ENCODE data around the gene CAMK1D. TPM values are rescaled to one million over a fixed set of nuclear protein-coding genes. Genes with fewer than 3 reads are reported as not detected.
"Not testable (repeated sequence)": the region's sequence is repeated elsewhere in the genome, so short reads cannot be mapped to it uniquely, and the experiment has no call there.

CAMK1D gene
- total RNA-seq, 1 donor = 11.2 TPM

DNA sequence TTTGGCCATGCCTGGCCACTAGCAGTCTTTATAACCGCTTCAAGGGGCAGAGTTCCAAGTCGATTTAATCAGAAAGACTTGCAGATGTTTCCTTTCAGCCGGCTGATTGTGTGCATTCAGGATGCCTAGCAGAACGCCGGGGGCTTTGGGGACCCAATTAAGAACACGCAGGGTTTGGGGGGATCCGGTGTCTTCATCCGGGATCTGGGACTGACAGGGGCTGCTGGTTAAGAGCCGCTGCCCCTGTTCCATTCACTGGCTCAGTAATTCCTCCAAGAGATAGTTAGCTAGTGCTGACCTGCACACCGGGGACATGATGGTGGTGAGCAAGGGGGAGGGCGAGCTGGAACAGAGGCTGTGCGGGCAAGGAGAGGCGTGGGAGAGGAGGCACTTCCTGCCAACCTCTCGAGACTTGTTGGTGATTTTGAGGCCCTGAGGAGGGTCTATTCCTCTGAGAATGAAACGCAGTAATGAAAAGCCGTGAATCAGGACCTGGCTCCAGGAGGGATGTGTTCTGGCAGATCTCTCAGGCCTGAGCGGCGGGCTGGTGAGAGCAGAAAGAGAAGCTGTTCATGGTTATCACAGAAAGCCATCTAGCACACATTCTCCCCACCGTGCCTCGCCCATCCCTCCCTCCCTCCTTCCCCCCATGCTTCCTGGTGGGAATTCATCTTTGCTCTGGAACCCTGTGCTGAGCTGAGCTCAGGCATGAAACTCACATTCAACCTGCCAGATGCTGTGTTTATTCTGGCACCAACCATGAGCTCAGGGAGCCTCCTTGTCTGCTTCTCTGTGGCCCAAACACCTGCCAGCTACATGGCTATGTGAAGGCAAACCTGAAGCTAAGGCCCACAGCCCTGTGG, 500.2 kb downstream of the CAMK1D start:
- Histone ChIP-seq H4K20me1 (ENCODE audit: insufficient read depth, low read length) (no peaks in the 10 kb centered on the region), H3K36me3 (ENCODE audit: insufficient read depth, low read length) (no peaks in the 10 kb centered on the region), H3K79me2 (ENCODE audit: insufficient read depth, low read length) (no peaks in the 10 kb centered on the region), H2AFZ (ENCODE audit: low read length) (no peak overlapping the region), H3K27me3 (ENCODE audit: insufficient read depth, low read length) (peaks cover 13% of the 10 kb centered on the region), H3K27ac (ENCODE audit: low read depth, low read length) (no peak overlapping the region), H3K4me3 (ENCODE audit: insufficient read depth, low read length) (no peak overlapping the region), H3K4me2 (ENCODE audit: insufficient read depth, low read length) (no peak overlapping the region), H3K9me3 (ENCODE audit: low read depth, low read length) (no peaks in the 10 kb centered on the region), H3K4me1 (ENCODE audit: insufficient read depth, low read length) (peaks cover 11% of the 10 kb centered on the region)
- TF ChIP-seq, protein P1, sequence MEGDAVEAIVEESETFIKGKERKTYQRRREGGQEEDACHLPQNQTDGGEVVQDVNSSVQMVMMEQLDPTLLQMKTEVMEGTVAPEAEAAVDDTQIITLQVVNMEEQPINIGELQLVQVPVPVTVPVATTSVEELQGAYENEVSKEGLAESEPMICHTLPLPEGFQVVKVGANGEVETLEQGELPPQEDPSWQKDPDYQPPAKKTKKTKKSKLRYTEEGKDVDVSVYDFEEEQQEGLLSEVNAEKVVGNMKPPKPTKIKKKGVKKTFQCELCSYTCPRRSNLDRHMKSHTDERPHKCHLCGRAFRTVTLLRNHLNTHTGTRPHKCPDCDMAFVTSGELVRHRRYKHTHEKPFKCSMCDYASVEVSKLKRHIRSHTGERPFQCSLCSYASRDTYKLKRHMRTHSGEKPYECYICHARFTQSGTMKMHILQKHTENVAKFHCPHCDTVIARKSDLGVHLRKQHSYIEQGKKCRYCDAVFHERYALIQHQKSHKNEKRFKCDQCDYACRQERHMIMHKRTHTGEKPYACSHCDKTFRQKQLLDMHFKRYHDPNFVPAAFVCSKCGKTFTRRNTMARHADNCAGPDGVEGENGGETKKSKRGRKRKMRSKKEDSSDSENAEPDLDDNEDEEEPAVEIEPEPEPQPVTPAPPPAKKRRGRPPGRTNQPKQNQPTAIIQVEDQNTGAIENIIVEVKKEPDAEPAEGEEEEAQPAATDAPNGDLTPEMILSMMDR (IDR thresholded peaks at IDR 0.05; ENCODE audit: extremely low read depth, low read depth, low read length) = no peak
- peak; percentile 51 for DNase-seq (ENCODE audit: insufficient read length, low spot score, missing footprints)

- Histone ChIP-seq H4K20me1 (ENCODE audit: insufficient read depth, low read length) (no peaks in the 10 kb centered on the region), H3K36me3 (ENCODE audit: insufficient read depth, low read length) (no peaks in the 10 kb centered on the region), H3K4me3 (ENCODE audit: insufficient read depth, low read length) (no peak overlapping the region), H3K27me3 (ENCODE audit: insufficient read depth, low read length) (peaks cover 10% of the 10 kb centered on the region), H3K9me3 (ENCODE audit: low read depth, low read length) (no peaks in the 10 kb centered on the region), H3K27ac (ENCODE audit: low read depth, low read length) (no peak overlapping the region), H3K4me1 (ENCODE audit: insufficient read depth, low read length) (peaks cover 3% of the 10 kb centered on the region), H3K4me2 (ENCODE audit: insufficient read depth, low read length) (no peak overlapping the region), H2AFZ (ENCODE audit: low read length) (no peak overlapping the region), H3K79me2 (ENCODE audit: insufficient read depth, low read length) (no peaks in the 10 kb centered on the region)
- DNase-seq (ENCODE audit: insufficient read length, low spot score, missing footprints) = peak; percentile 14
- TF ChIP-seq, protein P1 (IDR thresholded peaks at IDR 0.05; ENCODE audit: extremely low read depth, low read depth, low read length) = no peak
Observed at GRCh38 chr10:12852687-12853086, 503.3 kb downstream of the CAMK1D start.

DNA sequence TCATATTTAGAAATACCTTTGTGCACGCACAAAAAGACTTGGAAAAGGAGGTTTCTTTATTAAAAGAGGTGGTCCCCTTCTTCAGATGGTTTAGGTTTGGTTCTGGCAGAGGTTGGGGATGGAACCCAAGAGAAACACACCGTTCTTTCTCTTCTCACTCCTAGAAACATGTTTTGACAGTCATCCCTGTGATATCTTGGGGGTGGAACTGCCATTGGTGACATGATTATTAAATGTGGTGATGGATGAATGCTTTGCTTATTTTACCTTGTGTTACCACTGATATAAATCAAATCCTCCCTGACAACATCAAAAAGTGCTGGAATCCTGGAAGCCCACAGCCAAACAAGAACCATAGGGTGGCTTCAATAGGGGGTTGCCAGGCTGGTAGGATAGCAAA, 505.6 kb downstream of the CAMK1D start:
- Histone ChIP-seq H3K36me3 (ENCODE audit: insufficient read depth, low read length) (no peaks in the 10 kb centered on the region), H4K20me1 (ENCODE audit: insufficient read depth, low read length) (no peaks in the 10 kb centered on the region), H3K4me3 (ENCODE audit: insufficient read depth, low read length) (no peak overlapping the region), H3K27ac (ENCODE audit: low read depth, low read length) (no peak overlapping the region), H3K4me1 (ENCODE audit: insufficient read depth, low read length) (no peaks in the 10 kb centered on the region), H3K4me2 (ENCODE audit: insufficient read depth, low read length) (no peak overlapping the region), H3K79me2 (ENCODE audit: insufficient read depth, low read length) (no peaks in the 10 kb centered on the region), H3K9me3 (ENCODE audit: low read depth, low read length) (no peaks in the 10 kb centered on the region), H3K27me3 (ENCODE audit: insufficient read depth, low read length) (peaks cover under 1% of the 10 kb centered on the region), H2AFZ (ENCODE audit: low read length) (no peak overlapping the region)
- DNase-seq (ENCODE audit: insufficient read length, low spot score, missing footprints) = peak; percentile 34
- TF ChIP-seq, protein P1 (IDR thresholded peaks at IDR 0.05; ENCODE audit: extremely low read depth, low read depth, low read length) = no peak

DNA sequence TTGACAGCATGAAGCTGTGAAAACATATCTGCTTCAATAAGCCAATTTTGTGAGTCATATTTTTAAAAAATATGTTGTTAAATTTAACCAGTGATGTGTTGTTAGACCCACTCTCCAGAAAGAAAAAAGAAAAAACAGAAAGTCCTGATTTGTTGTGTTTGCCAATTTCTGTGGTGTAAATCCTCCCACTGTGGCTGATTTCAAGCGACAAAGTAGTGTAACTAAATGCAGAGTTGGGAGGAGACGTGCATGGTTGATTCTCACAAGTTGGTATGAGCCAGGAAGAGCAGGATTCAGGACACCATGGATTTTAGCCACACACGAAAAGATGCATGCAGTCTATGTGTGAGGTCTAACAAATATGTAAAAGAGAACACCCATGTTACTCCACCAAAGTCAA, 513.1 kb downstream of the CAMK1D start:
- peak; percentile 39 for DNase-seq (ENCODE audit: insufficient read length, low spot score, missing footprints)
- H3K9me3 ChIP-seq (ENCODE audit: low read depth, low read length) = no peaks in the 10 kb centered on the region
- H2AFZ ChIP-seq (ENCODE audit: low read length) = no peak overlapping the region
- H3K4me3 ChIP-seq (ENCODE audit: insufficient read depth, low read length) = no peak overlapping the region
- H3K27ac ChIP-seq (ENCODE audit: low read depth, low read length) = no peak overlapping the region
- no peaks in the 10 kb centered on the region for H4K20me1 ChIP-seq (ENCODE audit: insufficient read depth, low read length)
- H3K4me2 ChIP-seq (ENCODE audit: insufficient read depth, low read length) = no peak overlapping the region
- H3K36me3 ChIP-seq (ENCODE audit: insufficient read depth, low read length) = no peaks in the 10 kb centered on the region
- H3K4me1 ChIP-seq (ENCODE audit: insufficient read depth, low read length) = no peaks in the 10 kb centered on the region
- TF ChIP-seq, protein P1 (IDR thresholded peaks at IDR 0.05; ENCODE audit: extremely low read depth, low read depth, low read length) = no peak
- no peaks in the 10 kb centered on the region for H3K27me3 ChIP-seq (ENCODE audit: insufficient read depth, low read length)
- H3K79me2 ChIP-seq (ENCODE audit: insufficient read depth, low read length) = no peaks in the 10 kb centered on the region

DNA sequence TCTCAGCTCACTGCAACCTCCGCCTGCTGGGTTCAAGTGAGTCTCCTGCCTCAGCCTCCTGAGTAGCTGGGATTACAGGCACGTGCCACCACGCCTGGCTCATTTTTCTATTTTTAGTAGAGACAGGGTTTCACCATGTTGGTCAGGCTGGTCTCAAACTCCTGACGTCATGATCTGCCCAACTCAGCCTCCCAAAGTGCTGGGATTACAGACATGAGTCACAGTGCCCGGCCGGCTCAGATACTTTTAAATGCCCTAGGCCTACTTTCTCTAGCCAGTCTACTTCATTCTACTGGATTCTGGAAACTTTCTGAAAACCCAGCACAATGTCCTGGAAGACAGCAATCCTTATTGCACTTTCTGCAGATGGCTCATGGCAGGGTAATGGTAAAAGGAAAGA, 516.2 kb downstream of the CAMK1D start:
- H3K4me2 ChIP-seq (ENCODE audit: insufficient read depth, low read length); H3K36me3 ChIP-seq (ENCODE audit: insufficient read depth, low read length); H3K4me3 ChIP-seq (ENCODE audit: insufficient read depth, low read length); H3K4me1 ChIP-seq (ENCODE audit: insufficient read depth, low read length); H4K20me1 ChIP-seq (ENCODE audit: insufficient read depth, low read length); H3K9me3 ChIP-seq (ENCODE audit: low read depth, low read length); H3K27ac ChIP-seq (ENCODE audit: low read depth, low read length); DNase-seq (ENCODE audit: insufficient read length, low spot score, missing footprints); H3K79me2 ChIP-seq (ENCODE audit: insufficient read depth, low read length); H2AFZ ChIP-seq (ENCODE audit: low read length); H3K27me3 ChIP-seq (ENCODE audit: insufficient read depth, low read length): not testable (repeated sequence)

Measured in osteoblast (primary cell).